Measurements from ENCODE around the gene LAG3.
A peak's percentile ranks its signal among the peaks of the same experiment; 100 is the strongest.

The LAG3 gene

GRCh38 chr12:6768437-6768914, 3.8 kb upstream of the LAG3 start:
- peak overlapping the region; percentile 71 for H3K4me3 ChIP-seq (ENCODE audit: low read length)
- TF ChIP-seq CTCF (IDR thresholded peaks at IDR 0.05; ENCODE audit: insufficient read depth, low read depth, low read length, missing control alignments) = no peak

GRCh38 chr12:6768990-6769389, 3.3 kb upstream of the LAG3 start:
- DNase-seq (ENCODE audit: low read depth) = no peak
- no peak for TF ChIP-seq CTCF (IDR thresholded peaks at IDR 0.05; ENCODE audit: insufficient read depth, low read depth, low read length, missing control alignments)
- no peak overlapping the region for H3K4me3 ChIP-seq (ENCODE audit: low read length)

More at GRCh38 chr12:6768437-6768914, 3.8 kb upstream of the LAG3 start:
- DNase-seq (ENCODE audit: low read depth) = no peak

- TF ChIP-seq CTCF (IDR thresholded peaks at IDR 0.05; ENCODE audit: insufficient read depth, low read depth, low read length, missing control alignments) = no peak
- no peak for DNase-seq (ENCODE audit: low read depth)
- no peak overlapping the region for H3K4me3 ChIP-seq (ENCODE audit: low read length)
Observed at GRCh38 chr12:6769666-6770065, 2.7 kb upstream of the LAG3 start.

- no peak for DNase-seq (ENCODE audit: low read depth)
- no peak for TF ChIP-seq CTCF (IDR thresholded peaks at IDR 0.05; ENCODE audit: insufficient read depth, low read depth, low read length, missing control alignments)
- no peak overlapping the region for H3K4me3 ChIP-seq (ENCODE audit: low read length)
Observed at GRCh38 chr12:6770094-6770493, 2.2 kb upstream of the LAG3 start.

- H3K4me3 ChIP-seq (ENCODE audit: low read length) = no peak overlapping the region
- TF ChIP-seq CTCF (IDR thresholded peaks at IDR 0.05; ENCODE audit: insufficient read depth, low read depth, low read length, missing control alignments) = no peak
- no peak for DNase-seq (ENCODE audit: low read depth)
Observed at GRCh38 chr12:6770600-6770999, 1.7 kb upstream of the LAG3 start.

GRCh38 chr12:6771091-6771495, 1.2 kb upstream of the LAG3 start:
- H3K4me3 ChIP-seq (ENCODE audit: low read length) = no peak overlapping the region
- DNase-seq (ENCODE audit: low read depth) = no peak
- TF ChIP-seq CTCF (IDR thresholded peaks at IDR 0.05; ENCODE audit: insufficient read depth, low read depth, low read length, missing control alignments) = no peak

GRCh38 chr12:6771509-6772330, 600 bp upstream of the LAG3 start:
- TF ChIP-seq CTCF (IDR thresholded peaks at IDR 0.05; ENCODE audit: insufficient read depth, low read depth, low read length, missing control alignments) = no peak
- no peak for DNase-seq (ENCODE audit: low read depth)

More at GRCh38 chr12:6771509-6772330, 600 bp upstream of the LAG3 start:
- H3K4me3 ChIP-seq (ENCODE audit: low read length) = no peak overlapping the region
